ENCODE results near the gene ADAMTS9. TPM values are rescaled to one million over a fixed set of nuclear protein-coding genes. Genes with fewer than 3 reads are reported as not detected.

The ADAMTS9 gene
- total RNA-seq, 4 donors from 2014 or later = 6.3 to 20.1 (median 13.0) TPM

DNA sequence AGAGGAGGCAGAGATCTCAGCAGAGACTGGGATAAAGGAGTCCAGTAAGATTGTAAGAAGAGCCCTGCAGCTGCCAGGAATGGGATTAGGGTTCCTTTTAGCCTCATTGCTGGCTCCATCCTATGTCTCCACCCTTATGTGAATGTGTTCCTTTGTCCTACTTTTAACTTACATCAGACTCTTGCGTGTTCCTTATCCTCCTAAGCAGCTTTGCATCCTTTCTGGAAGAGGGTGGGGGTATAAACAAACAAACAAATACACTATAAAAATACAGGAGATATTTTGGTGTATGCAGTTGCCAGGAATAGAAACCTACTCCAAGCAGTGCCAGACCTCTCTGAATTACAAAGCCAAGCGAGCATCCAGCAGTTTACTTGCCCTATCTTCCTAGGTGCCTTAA lies 194.7 kb downstream of the ADAMTS9 start:
- Histone ChIP-seq H3K9me3 (no peaks in the 10 kb centered on the region), H3K4me3 (no peak overlapping the region), H3K27ac (no peak overlapping the region), H3K27me3 (no peaks in the 10 kb centered on the region), H3K4me1 (peaks cover 0 to 9% (median 6%) of the 10 kb centered on the region in 4 donors), H3K36me3 (no peaks in the 10 kb centered on the region)
- in situ Hi-C loops (cut with MboI; ENCODE audit: low pct_ligation_motif_present in 1 of 4, low pct_unique_long_range_greater_than_20kb in 1 of 4, low sequenced_read_pairs in 3 of 4) = no loop called here
- intact Hi-C loops (cut with DNase I; ENCODE audit: low total_unique reads) = no loop called here
- 84 to 100% methylated on average over 1 to 2 of the region's 2 CpGs for WGBS, 2 donors (ENCODE audit: low coverage in 1 of 2)
- TF ChIP-seq POLR2AphosphoS5 (IDR thresholded peaks at IDR 0.05) (no peak), POLR2A (IDR thresholded peaks at IDR 0.05) (no peak), EP300 (IDR thresholded peaks at IDR 0.05; ENCODE audit: low read depth) (no peak)
- TF ChIP-seq, protein P1, sequence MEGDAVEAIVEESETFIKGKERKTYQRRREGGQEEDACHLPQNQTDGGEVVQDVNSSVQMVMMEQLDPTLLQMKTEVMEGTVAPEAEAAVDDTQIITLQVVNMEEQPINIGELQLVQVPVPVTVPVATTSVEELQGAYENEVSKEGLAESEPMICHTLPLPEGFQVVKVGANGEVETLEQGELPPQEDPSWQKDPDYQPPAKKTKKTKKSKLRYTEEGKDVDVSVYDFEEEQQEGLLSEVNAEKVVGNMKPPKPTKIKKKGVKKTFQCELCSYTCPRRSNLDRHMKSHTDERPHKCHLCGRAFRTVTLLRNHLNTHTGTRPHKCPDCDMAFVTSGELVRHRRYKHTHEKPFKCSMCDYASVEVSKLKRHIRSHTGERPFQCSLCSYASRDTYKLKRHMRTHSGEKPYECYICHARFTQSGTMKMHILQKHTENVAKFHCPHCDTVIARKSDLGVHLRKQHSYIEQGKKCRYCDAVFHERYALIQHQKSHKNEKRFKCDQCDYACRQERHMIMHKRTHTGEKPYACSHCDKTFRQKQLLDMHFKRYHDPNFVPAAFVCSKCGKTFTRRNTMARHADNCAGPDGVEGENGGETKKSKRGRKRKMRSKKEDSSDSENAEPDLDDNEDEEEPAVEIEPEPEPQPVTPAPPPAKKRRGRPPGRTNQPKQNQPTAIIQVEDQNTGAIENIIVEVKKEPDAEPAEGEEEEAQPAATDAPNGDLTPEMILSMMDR (IDR thresholded peaks at IDR 0.05) = no peak
- DNase-seq = no peak

DNA sequence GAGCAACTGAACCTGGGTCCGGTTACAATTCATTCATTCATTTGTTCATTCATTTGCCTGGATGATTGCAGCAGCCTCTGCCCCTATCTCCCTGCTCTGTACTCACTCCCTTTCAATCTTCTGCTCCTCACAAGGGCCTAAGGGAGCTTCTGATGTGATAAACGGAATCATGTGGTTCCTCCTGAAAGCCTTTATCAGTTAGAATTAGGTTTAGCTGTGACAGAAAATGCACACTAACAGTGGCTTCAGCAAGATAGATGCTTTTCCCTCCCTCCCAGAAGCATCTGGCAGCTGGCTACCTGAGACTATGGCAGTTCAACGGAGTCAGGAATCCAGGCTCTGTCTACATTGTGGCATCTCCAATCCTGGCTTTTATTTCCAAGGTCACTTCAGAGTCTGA lies 196.0 kb downstream of the ADAMTS9 start:
- Histone ChIP-seq H3K9me3 (no peaks in the 10 kb centered on the region), H3K4me1 (peaks cover 0 to 9% (median 6%) of the 10 kb centered on the region in 4 donors), H3K27ac (no peak overlapping the region), H3K4me3 (no peak overlapping the region), H3K27me3 (no peaks in the 10 kb centered on the region), H3K36me3 (no peaks in the 10 kb centered on the region)
- no peak for DNase-seq
- in situ Hi-C loops (cut with MboI; ENCODE audit: low pct_ligation_motif_present in 1 of 4, low pct_unique_long_range_greater_than_20kb in 1 of 4, low sequenced_read_pairs in 3 of 4) (no loop called here), intact Hi-C loops (cut with DNase I; ENCODE audit: low total_unique reads) (no loop called here)
- WGBS, 2 donors (ENCODE audit: low coverage in 1 of 2) = 80 to 89% methylated on average over 3 of the region's 3 CpGs
- TF ChIP-seq EP300 (IDR thresholded peaks at IDR 0.05; ENCODE audit: low read depth) = no peak
- TF ChIP-seq, protein P1 (IDR thresholded peaks at IDR 0.05) = no peak
- TF ChIP-seq POLR2AphosphoS5 (IDR thresholded peaks at IDR 0.05) = no peak
- TF ChIP-seq POLR2A (IDR thresholded peaks at IDR 0.05) = no peak

DNA sequence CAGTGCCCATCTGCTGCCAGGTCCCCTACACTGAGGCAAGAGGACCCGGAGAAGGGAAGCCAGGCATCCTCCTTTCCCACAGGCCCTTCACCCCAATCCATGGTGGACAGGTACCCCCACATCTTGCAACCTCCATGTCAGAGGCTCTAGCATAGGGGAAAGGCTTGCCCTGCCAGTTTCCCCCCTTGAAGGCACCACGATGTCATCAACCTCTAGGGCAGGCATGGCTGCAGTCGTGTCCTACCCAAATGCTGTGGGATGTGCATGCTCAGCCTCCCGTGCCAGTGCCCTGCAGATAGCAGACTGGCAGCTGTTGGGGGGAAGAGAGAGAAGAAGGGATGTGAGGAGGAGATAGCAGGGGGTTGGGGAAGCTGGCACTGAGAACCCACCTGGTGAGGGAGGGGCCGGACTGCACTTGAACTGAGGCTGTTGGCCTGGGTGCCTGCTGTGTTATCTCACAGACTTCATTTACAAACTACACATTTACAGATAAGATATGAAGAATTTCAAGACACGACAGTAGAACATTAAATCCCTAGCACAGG lies 197.5 kb downstream of the ADAMTS9 start:
- no peaks in the 10 kb centered on the region for H3K27me3 ChIP-seq
- H3K4me3 ChIP-seq = no peak overlapping the region
- in situ Hi-C loops (cut with MboI; ENCODE audit: low pct_ligation_motif_present in 1 of 4, low pct_unique_long_range_greater_than_20kb in 1 of 4, low sequenced_read_pairs in 3 of 4) (no loop called here), intact Hi-C loops (cut with DNase I; ENCODE audit: low total_unique reads) (no loop called here)
- H3K9me3 ChIP-seq = no peaks in the 10 kb centered on the region
- TF ChIP-seq POLR2A (IDR thresholded peaks at IDR 0.05) = no peak
- DNase-seq = no peak
- 80% methylated on average over 6 of the region's 6 CpGs; no CpG with 5 or more reads in 1 of the 2 donors for WGBS, 2 donors (ENCODE audit: low coverage in 1 of 2)
- no peak overlapping the region for H3K27ac ChIP-seq
- peaks cover 0 to 9% (median 6%) of the 10 kb centered on the region in 4 donors for H3K4me1 ChIP-seq
- H3K36me3 ChIP-seq = no peaks in the 10 kb centered on the region

DNA sequence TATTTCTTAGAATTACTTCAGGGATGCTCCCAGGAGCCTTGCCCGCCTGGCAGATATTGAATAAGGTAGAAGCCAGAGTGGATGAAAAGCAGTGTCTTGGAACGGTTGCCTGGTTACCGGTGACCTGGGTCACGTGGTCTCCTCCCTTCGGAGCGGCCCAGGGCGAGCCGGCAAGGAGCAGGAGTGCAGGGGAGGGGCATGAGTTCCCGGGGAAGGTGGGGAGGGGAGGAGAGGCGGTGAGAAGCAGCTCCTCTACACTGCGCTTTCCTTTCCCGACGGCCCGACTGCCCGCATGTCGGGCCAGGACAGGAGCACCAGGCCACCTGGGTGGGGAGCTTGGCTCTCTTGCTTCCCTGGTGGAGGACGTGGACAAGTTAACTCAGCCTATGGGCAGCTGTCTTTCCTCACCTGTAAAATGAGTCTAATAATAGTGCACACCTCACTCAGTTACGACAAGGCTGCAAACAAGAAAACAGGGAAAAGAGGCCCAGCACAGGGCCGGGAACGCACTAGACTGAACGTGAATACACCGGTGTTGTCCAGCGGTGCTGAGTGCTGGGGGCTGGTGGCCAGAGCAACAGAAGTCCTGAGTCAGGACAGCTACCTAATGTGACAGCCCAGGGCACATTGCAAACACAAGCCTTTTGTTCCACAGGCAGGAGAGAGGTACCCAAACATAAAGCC lies 198.3 kb downstream of the ADAMTS9 start:
- WGBS, 2 donors (ENCODE audit: low coverage in 1 of 2) = 10 to 30% methylated on average over 4 to 23 of the region's 23 CpGs
- in situ Hi-C loops (cut with MboI; ENCODE audit: low pct_ligation_motif_present in 1 of 4, low pct_unique_long_range_greater_than_20kb in 1 of 4, low sequenced_read_pairs in 3 of 4) = loop anchor here in 3 of 4 donors (10.0 kb wide), 2 partner anchors 455 to 465 kb away; partner anchors contain the start of gene PSMD6 (in 1 of the 3)
- Histone ChIP-seq H3K27ac (no peak overlapping the region), H3K4me1 (peaks cover 0 to 9% (median 6%) of the 10 kb centered on the region in 4 donors), H3K27me3 (no peaks in the 10 kb centered on the region), H3K36me3 (no peaks in the 10 kb centered on the region), H3K4me3 (no peak overlapping the region), H3K9me3 (no peaks in the 10 kb centered on the region)
- TF ChIP-seq, protein P1 (IDR thresholded peaks at IDR 0.05) = no peak
- TF ChIP-seq POLR2AphosphoS5 (IDR thresholded peaks at IDR 0.05) (no peak), POLR2A (IDR thresholded peaks at IDR 0.05) (no peak), EP300 (IDR thresholded peaks at IDR 0.05; ENCODE audit: low read depth) (no peak)
- DNase-seq = peak; percentile 54
- intact Hi-C loops (cut with DNase I; ENCODE audit: low total_unique reads) = no loop called here
